K562 (cell line): ENCODE data around the gene SLX9. TPM values are rescaled to one million over a fixed set of nuclear protein-coding genes. Genes with fewer than 3 reads are reported as not detected.

ENCODE experiments used
- ATAC-seq: fragments of 200-7000 bp; cut with Tn5 transposase; 3 replicates; pipeline ENCODE4 v1.9.1; 2020; ENCODE audit warnings: moderate library complexity
- BruUV-seq: library from RNA; stranded (reverse); fragments of 400-500 nt; replicated peaks from 2 replicates; lab custom pipeline; 2021; lab: Mats Ljungman, UMichigan
- CTCF ChIA-PET: fragments of 300-600 bp; formaldehyde crosslinking; extraction: SDS; loops from one replicate; lab custom pipeline; 2021; ENCODE audit warnings: low intra/inter-chr PET ratio; lab: Yijun Ruan, JAX
- POLR2A ChIA-PET: fragments of 300-600, 350-650 bp; sonication (Branson Sonifier 250); formaldehyde crosslinking; extraction: SDS; loops from one replicate; lab custom pipeline; 2021; ENCODE audit warnings: antibody characterized with exemption, inconsistent platforms; lab: Yijun Ruan, JAX
- DNase-seq, 4 experiments: peaks; one replicate each; pipeline versions ENCODE4 v3.0.0 to v3.0.0-alpha.2; 2011 to 2018; ENCODE audit warnings: low spot score in 3 of 4, mixed read lengths in 3 of 4; ENCODE audit errors: extremely low read depth in 1 of 4
- FAIRE-seq: peaks from 2 replicates; lab custom pipeline; 2011; peaks lifted over from hg19 to GRCh38; lab: Jason Lieb, UNC
- H2AFZ ChIP-seq: 2 replicates; pipeline ENCODE4 v1.6.0; 2011; ENCODE audit warnings: low read depth, low read length, control low read depth, inconsistent platforms
- H3K27ac ChIP-seq: fragments of 200-600 bp; 3 replicates; pipeline ENCODE4 v1.8.0; 2011; ENCODE audit warnings: low read depth, mild to moderate bottlenecking, control low read depth, inconsistent platforms, low read length, moderate library complexity, mixed read lengths; ENCODE audit errors: extremely low read depth
- H3K27me3 ChIP-seq, 2 experiments: fragments of 300-600 bp in 1 of 2; 2 replicates in 1 of 2; 3 replicates in 1 of 2; pipeline versions ENCODE4 v1.6.0 to v1.8.0; 2011; ENCODE audit warnings: inconsistent platforms in 2 of 2, low read length in 2 of 2, mild to moderate bottlenecking in 1 of 2, mixed read lengths in 1 of 2, moderate library complexity in 1 of 2; ENCODE audit not compliant: control insufficient read depth in 2 of 2, insufficient read depth in 2 of 2
- H3K36me3 ChIP-seq: fragments of 300-600 bp; 3 replicates; pipeline ENCODE4 v1.8.0; 2011; ENCODE audit warnings: mild to moderate bottlenecking, low read length, inconsistent platforms; ENCODE audit not compliant: control insufficient read depth, insufficient read depth
- H3K4me1 ChIP-seq, 2 experiments: fragments of 200-600 bp in 1 of 2; replicated peaks in 1 of 2; 2 replicates in 1 of 2; 3 replicates in 1 of 2; pipeline versions ENCODE4 v1.5.1 to v1.8.0; 2011; ENCODE audit warnings: inconsistent platforms in 2 of 2, low read length in 2 of 2, mild to moderate bottlenecking in 1 of 2, mixed read lengths in 1 of 2, moderate library complexity in 1 of 2; ENCODE audit not compliant: control insufficient read depth in 2 of 2, insufficient read depth in 2 of 2
- H3K4me2 ChIP-seq: 2 replicates; pipeline ENCODE4 v1.6.1; 2011; ENCODE audit warnings: low read length, control low read depth, inconsistent platforms, mixed read lengths; ENCODE audit not compliant: insufficient read depth
- H3K4me3 ChIP-seq: fragments of 200-600 bp; sonication (generic), shearing (Covaris generic); 2 replicates; pipeline ENCODE4 v1.5.1; 2016; ENCODE audit warnings: control low read depth, inconsistent platforms
- H3K79me2 ChIP-seq: fragments of 200-600 bp; 3 replicates; pipeline ENCODE4 v1.8.0; 2011; ENCODE audit warnings: low read length, inconsistent platforms; ENCODE audit not compliant: control insufficient read depth, insufficient read depth
- H3K9ac ChIP-seq, 2 experiments: 2 replicates each; pipeline versions ENCODE4 v1.6.0 to v1.6.1; 2011; ENCODE audit warnings: low read depth in 2 of 2, low read length in 2 of 2, control low read depth in 1 of 2, inconsistent platforms in 1 of 2, mild to moderate bottlenecking in 1 of 2, mixed read lengths in 1 of 2; ENCODE audit not compliant: insufficient read depth in 1 of 2
- H3K9me1 ChIP-seq: one replicate; pipeline ENCODE4 v1.6.0; 2011; ENCODE audit warnings: inconsistent platforms, mild to moderate bottlenecking, low read length, moderate library complexity; ENCODE audit not compliant: control insufficient read depth, insufficient read depth
- H3K9me3 ChIP-seq: replicated peaks from 2 replicates; pipeline ENCODE4 v1.5.1; 2011; ENCODE audit warnings: low read depth, low read length, inconsistent platforms; ENCODE audit not compliant: control insufficient read depth, insufficient read depth
- H4K20me1 ChIP-seq: replicated peaks from 2 replicates; pipeline ENCODE4 v1.6.1; 2011; ENCODE audit warnings: low read length, inconsistent platforms, mixed read lengths; ENCODE audit not compliant: control insufficient read depth, insufficient read depth
- ID3 ChIP-seq, 2 experiments: fragments of 250-450 bp in 1 of 2; fragments of 450-650 bp in 1 of 2; sonication (Bioruptor Pico) in 1 of 2; IDR thresholded peaks; 2 replicates each; pipeline versions ENCODE4 v1.6.1 to v1.8.0; 2016 to 2021; ENCODE audit warnings: mild to moderate bottlenecking in 2 of 2, moderate library complexity in 2 of 2, missing compliant biosample characterization in 1 of 2, missing genetic modification characterization in 1 of 2
- ZNF121 ChIP-seq: sonication (generic); formaldehyde crosslinking; conservative IDR thresholded peaks from 2 replicates; pipeline ENCODE4 v1.8.0; 2022; ENCODE audit warnings: missing genetic modification reagents
- WGBS: fragments of 100-300 bp; shearing (Covaris generic); methylation state at CpG from one replicate; pipeline ENCODE4 v1.1.6; 2016; ENCODE audit warnings: low coverage, mixed read lengths; ENCODE audit not compliant: insufficient coverage; ENCODE audit errors: missing lambda C conversion rate; 5-methylcytosine and 5-hydroxymethylcytosine counted together
- in situ Hi-C: fragments of 300-500 bp; cut with MboI; formaldehyde crosslinking; loops from 4 replicates; pipeline ENCODE4 v1.15.0; 2018; ENCODE audit warnings: inconsistent platforms, mixed read lengths
- intact Hi-C: fragments of 100-400 bp; cut with micrococcal nuclease; formaldehyde crosslinking; loops from 2 replicates; pipeline ENCODE4 v1.14.2; 2022
- polyA plus RNA-seq, 8 experiments: library from polyadenylated mRNA; depleted of rRNA in 4 of 8; stranded (reverse) in 5 of 8; unstranded in 3 of 8; fragments of >200 nt; fragmentation: Nextera tagmentation in 2 of 8; fragmentation: Illumina TruSeq in 1 of 8; extraction: Ambion mirVana in 2 of 8; extraction: Trizol in 1 of 8; gene quantifications; 2 replicates each; pipeline versions ENCODE4 v1.2.1 to v1.2.3, GENCODE V29; 2011 to 2014; ENCODE audit warnings: inconsistent platforms in 1 of 8, missing spikeins in 1 of 8
- total RNA-seq, 7 experiments: library from RNA; depleted of rRNA in 6 of 7; stranded (reverse); fragments of >200 nt in 6 of 7; fragmentation: Illumina TruSeq in 2 of 7; extraction: Trizol in 2 of 7; gene quantifications; 2 replicates each; pipeline versions ENCODE4 v1.2.1 to v1.2.3, GENCODE V29; 2011 to 2021; ENCODE audit warnings: low replicate concordance in 1 of 7
- TF ChIP-seq, protein P1 (sequence below): fragments of 450-650 bp; IDR thresholded peaks from 2 replicates; pipeline ENCODE4 v1.6.1; 2016; ENCODE audit warnings: low read depth
- TF ChIP-seq, protein P2 (sequence below): sonication (generic); formaldehyde crosslinking; IDR thresholded peaks from 2 replicates; pipeline ENCODE4 v1.8.0; 2022; ENCODE audit warnings: mild to moderate bottlenecking, missing genetic modification reagents
- TF ChIP-seq, protein P3 (sequence below): sonication (generic); formaldehyde crosslinking; IDR thresholded peaks from 2 replicates; pipeline ENCODE4 v1.8.0; 2022; ENCODE audit warnings: mild to moderate bottlenecking, missing genetic modification reagents

The SLX9 gene
- total and polyA plus RNA-seq, 9 of the 15 experiments (the other 6 are each of a cell fraction or from before 2014, with no cell fraction given) = 1.2 to 75.5 (median 16.5) TPM

DNA sequence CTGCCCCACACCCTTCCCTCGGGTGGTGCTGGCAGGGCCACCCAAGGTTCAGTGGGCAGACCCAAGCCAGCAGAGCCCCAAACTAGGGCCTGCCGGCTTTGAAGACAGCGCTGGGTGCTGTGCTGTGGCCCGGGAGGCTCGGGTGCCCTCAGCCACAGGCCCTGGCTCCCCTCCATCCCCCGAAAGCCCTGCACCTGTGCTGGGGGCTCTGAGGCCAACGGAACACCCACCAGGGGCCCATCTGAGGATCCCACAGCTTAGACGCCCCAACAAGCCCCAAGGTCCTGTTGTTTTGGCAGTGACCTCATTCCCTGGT, 27.7 kb upstream of the SLX9 start:
- H3K4me1 ChIP-seq = peaks cover 9 to 50% of the 10 kb centered on the region in 2 experiments; a peak in 3 of 5 replicates
- 20% methylated on average over 8 of the region's 8 CpGs for WGBS
- no peak overlapping the region for H3K9ac ChIP-seq
- H3K27ac ChIP-seq = no peak overlapping the region
- no peak overlapping the region for H2AFZ ChIP-seq
- no peak for ATAC-seq
- no peak overlapping the region for H3K4me3 ChIP-seq
- no peaks in the 10 kb centered on the region; the same call in none of the 2 replicates for H4K20me1 ChIP-seq
- H3K27me3 ChIP-seq = peaks cover 14 to 30% of the 10 kb centered on the region in 2 experiments
- intact Hi-C loops (no loop called here), in situ Hi-C loops (no loop called here)
- ChIA-PET POLR2A (no interaction called here), CTCF (interaction anchor here (0.6 to 0.9 kb wide), 3 partner anchors 111 to 169 kb away, joined by 3 to 5 read pairs (median 5); partner anchors contain the start of gene UBE2G2)
- FAIRE-seq = no peak
- H3K4me2 ChIP-seq = no peak overlapping the region
- H3K9me3 ChIP-seq = no peaks in the 10 kb centered on the region
- no peak for TF ChIP-seq ZNF121
- no peak for TF ChIP-seq ID3 (CRISPR knock-in tag; IDR thresholded peaks at IDR 0.05)
- TF ChIP-seq ID3 (tag; IDR thresholded peaks at IDR 0.05) = 0 out of 2 replicates have a peak, but pooled peaks have one; percentile 5
- TF ChIP-seq, protein P1, sequence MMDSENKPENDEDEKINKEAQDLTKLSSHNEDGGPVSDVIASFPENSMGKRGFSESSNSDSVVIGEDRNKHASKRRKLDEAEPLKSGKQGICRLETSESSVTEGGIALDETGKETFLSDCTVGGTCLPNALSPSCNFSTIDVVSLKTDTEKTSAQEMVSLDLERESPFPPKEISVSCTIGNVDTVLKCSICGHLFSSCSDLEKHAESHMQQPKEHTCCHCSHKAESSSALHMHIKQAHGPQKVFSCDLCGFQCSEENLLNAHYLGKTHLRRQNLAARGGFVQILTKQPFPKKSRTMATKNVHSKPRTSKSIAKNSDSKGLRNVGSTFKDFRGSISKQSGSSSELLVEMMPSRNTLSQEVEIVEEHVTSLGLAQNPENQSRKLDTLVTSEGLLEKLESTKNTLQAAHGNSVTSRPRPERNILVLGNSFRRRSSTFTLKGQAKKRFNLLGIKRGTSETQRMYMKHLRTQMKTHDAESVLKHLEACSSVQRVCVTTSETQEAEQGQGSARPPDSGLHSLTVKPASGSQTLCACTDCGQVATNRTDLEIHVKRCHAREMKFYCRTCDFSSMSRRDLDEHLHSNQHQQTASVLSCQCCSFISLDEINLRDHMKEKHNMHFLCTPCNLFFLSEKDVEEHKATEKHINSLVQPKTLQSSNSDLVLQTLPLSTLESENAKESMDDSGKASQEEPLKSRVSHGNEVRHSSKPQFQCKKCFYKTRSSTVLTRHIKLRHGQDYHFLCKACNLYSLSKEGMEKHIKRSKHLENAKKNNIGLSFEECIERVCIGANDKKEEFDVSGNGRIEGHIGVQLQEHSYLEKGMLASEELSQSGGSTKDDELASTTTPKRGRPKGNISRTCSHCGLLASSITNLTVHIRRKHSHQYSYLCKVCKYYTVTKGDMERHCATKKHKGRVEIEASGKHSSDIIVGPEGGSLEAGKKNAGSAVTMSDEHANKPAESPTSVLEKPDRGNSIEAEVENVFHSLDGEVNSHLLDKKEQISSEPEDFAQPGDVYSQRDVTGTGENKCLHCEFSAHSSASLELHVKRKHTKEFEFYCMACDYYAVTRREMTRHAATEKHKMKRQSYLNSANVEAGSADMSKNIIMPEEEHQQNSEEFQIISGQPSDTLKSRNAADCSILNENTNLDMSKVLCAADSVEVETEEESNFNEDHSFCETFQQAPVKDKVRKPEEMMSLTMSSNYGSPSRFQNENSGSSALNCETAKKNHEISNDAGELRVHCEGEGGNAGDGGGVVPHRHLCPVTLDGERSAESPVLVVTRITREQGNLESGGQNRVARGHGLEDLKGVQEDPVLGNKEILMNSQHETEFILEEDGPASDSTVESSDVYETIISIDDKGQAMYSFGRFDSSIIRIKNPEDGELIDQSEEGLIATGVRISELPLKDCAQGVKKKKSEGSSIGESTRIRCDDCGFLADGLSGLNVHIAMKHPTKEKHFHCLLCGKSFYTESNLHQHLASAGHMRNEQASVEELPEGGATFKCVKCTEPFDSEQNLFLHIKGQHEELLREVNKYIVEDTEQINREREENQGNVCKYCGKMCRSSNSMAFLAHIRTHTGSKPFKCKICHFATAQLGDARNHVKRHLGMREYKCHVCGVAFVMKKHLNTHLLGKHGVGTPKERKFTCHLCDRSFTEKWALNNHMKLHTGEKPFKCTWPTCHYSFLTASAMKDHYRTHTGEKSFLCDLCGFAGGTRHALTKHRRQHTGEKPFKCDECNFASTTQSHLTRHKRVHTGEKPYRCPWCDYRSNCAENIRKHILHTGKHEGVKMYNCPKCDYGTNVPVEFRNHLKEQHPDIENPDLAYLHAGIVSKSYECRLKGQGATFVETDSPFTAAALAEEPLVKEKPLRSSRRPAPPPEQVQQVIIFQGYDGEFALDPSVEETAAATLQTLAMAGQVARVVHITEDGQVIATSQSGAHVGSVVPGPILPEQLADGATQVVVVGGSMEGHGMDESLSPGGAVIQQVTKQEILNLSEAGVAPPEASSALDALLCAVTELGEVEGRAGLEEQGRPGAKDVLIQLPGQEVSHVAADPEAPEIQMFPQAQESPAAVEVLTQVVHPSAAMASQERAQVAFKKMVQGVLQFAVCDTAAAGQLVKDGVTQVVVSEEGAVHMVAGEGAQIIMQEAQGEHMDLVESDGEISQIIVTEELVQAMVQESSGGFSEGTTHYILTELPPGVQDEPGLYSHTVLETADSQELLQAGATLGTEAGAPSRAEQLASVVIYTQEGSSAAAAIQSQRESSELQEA = no peak
- TF ChIP-seq, protein P2, sequence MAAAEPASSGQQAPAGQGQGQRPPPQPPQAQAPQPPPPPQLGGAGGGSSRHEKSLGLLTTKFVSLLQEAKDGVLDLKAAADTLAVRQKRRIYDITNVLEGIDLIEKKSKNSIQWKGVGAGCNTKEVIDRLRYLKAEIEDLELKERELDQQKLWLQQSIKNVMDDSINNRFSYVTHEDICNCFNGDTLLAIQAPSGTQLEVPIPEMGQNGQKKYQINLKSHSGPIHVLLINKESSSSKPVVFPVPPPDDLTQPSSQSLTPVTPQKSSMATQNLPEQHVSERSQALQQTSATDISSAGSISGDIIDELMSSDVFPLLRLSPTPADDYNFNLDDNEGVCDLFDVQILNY = no peak
- TF ChIP-seq, protein P3, sequence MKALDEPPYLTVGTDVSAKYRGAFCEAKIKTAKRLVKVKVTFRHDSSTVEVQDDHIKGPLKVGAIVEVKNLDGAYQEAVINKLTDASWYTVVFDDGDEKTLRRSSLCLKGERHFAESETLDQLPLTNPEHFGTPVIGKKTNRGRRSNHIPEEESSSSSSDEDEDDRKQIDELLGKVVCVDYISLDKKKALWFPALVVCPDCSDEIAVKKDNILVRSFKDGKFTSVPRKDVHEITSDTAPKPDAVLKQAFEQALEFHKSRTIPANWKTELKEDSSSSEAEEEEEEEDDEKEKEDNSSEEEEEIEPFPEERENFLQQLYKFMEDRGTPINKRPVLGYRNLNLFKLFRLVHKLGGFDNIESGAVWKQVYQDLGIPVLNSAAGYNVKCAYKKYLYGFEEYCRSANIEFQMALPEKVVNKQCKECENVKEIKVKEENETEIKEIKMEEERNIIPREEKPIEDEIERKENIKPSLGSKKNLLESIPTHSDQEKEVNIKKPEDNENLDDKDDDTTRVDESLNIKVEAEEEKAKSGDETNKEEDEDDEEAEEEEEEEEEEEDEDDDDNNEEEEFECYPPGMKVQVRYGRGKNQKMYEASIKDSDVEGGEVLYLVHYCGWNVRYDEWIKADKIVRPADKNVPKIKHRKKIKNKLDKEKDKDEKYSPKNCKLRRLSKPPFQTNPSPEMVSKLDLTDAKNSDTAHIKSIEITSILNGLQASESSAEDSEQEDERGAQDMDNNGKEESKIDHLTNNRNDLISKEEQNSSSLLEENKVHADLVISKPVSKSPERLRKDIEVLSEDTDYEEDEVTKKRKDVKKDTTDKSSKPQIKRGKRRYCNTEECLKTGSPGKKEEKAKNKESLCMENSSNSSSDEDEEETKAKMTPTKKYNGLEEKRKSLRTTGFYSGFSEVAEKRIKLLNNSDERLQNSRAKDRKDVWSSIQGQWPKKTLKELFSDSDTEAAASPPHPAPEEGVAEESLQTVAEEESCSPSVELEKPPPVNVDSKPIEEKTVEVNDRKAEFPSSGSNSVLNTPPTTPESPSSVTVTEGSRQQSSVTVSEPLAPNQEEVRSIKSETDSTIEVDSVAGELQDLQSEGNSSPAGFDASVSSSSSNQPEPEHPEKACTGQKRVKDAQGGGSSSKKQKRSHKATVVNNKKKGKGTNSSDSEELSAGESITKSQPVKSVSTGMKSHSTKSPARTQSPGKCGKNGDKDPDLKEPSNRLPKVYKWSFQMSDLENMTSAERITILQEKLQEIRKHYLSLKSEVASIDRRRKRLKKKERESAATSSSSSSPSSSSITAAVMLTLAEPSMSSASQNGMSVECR (CRISPR knock-in tag) = peak; percentile 18; the same call in 1 of the 2 replicates
- no peaks in the 10 kb centered on the region for H3K79me2 ChIP-seq
- no peaks in the 10 kb centered on the region for H3K9me1 ChIP-seq
- DNase-seq = no peak
- BruUV-seq = no TSS peak
- no peaks in the 10 kb centered on the region for H3K36me3 ChIP-seq
